Measurements from ENCODE around the gene ARHGAP33. TPM values are rescaled to one million over a fixed set of nuclear protein-coding genes. Genes with fewer than 3 reads are reported as not detected.

ARHGAP33 gene
- total and polyA plus RNA-seq, 2 experiments from 2014 or later: 11.6 to 22.1 TPM

DNA sequence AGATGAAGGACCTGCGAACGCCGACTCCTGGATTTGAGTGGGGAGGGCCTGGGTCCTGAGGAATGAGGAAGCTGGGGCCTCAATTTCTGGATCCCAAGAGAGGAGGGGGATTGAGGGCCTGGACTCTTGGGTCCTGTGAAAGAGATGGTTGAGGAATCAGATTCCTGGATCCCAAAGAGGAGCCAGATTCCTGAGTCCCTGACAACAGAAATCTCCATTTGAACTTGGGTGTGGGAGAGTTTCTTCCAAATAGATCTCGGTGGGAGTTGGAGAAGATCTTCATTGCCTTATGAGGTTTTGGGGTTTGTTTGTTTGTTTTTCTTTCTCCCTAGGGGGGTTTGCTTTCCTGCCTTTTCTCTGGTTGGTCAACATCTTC is 29.3 kb upstream of the ARHGAP33 start:
- Histone ChIP-seq H3K27ac (ENCODE audit: low read depth) (no peak overlapping the region; the same call in 1 of the 2 replicates), H3K36me3 (ENCODE audit: insufficient read depth) (no peaks in the 10 kb centered on the region), H3K4me2 (peak overlapping the region; percentile 79), H3K27me3 (ENCODE audit: insufficient read depth) (no peaks in the 10 kb centered on the region), H3K4me1 (ENCODE audit: insufficient read depth) (peaks cover 20% of the 10 kb centered on the region), H2AFZ (no peak overlapping the region), H3K4me3 (peak overlapping the region; percentile 76), H3K79me2 (replicated peaks; ENCODE audit: insufficient read depth) (peaks cover 14% of the 10 kb centered on the region), H3K9me2 (ENCODE audit: insufficient read depth) (no peaks in the 10 kb centered on the region), H3F3A (replicated peaks; ENCODE audit: low read depth) (peaks cover 10% of the 10 kb centered on the region), H4K20me1 (replicated peaks; ENCODE audit: insufficient read depth) (no peaks in the 10 kb centered on the region)
- H3K4me1 Mint-ChIP-seq: peaks cover 25% of the 10 kb centered on the region
- H3K9me3 Mint-ChIP-seq: no peaks in the 10 kb centered on the region; the same call in 1 of the 3 replicates
- peaks cover 5% of the 10 kb centered on the region for H3K27me3 Mint-ChIP-seq (ENCODE audit: insufficient read depth, low read depth, poor library complexity)
- peak overlapping the region; percentile 97 for H3K4me3 Mint-ChIP-seq
- TF ChIP-seq CREB1 (CRISPR knock-in tag; IDR thresholded peaks at IDR 0.05; ENCODE audit: low read depth): no peak
- TF ChIP-seq ZNF114 (CRISPR knock-in tag; IDR thresholded peaks at IDR 0.05): no peak
- TF ChIP-seq EZH2phosphoT487 (IDR thresholded peaks at IDR 0.05; ENCODE audit: unreplicated experiment): no peak
- TF ChIP-seq ETS1 (IDR thresholded peaks at IDR 0.05): no peak
- no peak for TF ChIP-seq STAT1 (IDR thresholded peaks at IDR 0.05; ENCODE audit: unreplicated experiment)
- TF ChIP-seq EZH2 (IDR thresholded peaks at IDR 0.05; ENCODE audit: low read depth, unreplicated experiment): no peak
- no peak for TF ChIP-seq ZNF462 (CRISPR knock-in tag; IDR thresholded peaks at IDR 0.05)
- no peak for TF ChIP-seq POLR2AphosphoS5 (IDR thresholded peaks at IDR 0.05; ENCODE audit: low read depth)
- TF ChIP-seq, protein P1, sequence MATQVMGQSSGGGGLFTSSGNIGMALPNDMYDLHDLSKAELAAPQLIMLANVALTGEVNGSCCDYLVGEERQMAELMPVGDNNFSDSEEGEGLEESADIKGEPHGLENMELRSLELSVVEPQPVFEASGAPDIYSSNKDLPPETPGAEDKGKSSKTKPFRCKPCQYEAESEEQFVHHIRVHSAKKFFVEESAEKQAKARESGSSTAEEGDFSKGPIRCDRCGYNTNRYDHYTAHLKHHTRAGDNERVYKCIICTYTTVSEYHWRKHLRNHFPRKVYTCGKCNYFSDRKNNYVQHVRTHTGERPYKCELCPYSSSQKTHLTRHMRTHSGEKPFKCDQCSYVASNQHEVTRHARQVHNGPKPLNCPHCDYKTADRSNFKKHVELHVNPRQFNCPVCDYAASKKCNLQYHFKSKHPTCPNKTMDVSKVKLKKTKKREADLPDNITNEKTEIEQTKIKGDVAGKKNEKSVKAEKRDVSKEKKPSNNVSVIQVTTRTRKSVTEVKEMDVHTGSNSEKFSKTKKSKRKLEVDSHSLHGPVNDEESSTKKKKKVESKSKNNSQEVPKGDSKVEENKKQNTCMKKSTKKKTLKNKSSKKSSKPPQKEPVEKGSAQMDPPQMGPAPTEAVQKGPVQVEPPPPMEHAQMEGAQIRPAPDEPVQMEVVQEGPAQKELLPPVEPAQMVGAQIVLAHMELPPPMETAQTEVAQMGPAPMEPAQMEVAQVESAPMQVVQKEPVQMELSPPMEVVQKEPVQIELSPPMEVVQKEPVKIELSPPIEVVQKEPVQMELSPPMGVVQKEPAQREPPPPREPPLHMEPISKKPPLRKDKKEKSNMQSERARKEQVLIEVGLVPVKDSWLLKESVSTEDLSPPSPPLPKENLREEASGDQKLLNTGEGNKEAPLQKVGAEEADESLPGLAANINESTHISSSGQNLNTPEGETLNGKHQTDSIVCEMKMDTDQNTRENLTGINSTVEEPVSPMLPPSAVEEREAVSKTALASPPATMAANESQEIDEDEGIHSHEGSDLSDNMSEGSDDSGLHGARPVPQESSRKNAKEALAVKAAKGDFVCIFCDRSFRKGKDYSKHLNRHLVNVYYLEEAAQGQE (IDR thresholded peaks at IDR 0.05; ENCODE audit: unreplicated experiment): no peak
- TF ChIP-seq JUNB (IDR thresholded peaks at IDR 0.05; ENCODE audit: unreplicated experiment): no peak
- no peak for TF ChIP-seq ZNF331 (CRISPR knock-in tag; IDR thresholded peaks at IDR 0.05; ENCODE audit: low read depth)
- TF ChIP-seq, protein P2, sequence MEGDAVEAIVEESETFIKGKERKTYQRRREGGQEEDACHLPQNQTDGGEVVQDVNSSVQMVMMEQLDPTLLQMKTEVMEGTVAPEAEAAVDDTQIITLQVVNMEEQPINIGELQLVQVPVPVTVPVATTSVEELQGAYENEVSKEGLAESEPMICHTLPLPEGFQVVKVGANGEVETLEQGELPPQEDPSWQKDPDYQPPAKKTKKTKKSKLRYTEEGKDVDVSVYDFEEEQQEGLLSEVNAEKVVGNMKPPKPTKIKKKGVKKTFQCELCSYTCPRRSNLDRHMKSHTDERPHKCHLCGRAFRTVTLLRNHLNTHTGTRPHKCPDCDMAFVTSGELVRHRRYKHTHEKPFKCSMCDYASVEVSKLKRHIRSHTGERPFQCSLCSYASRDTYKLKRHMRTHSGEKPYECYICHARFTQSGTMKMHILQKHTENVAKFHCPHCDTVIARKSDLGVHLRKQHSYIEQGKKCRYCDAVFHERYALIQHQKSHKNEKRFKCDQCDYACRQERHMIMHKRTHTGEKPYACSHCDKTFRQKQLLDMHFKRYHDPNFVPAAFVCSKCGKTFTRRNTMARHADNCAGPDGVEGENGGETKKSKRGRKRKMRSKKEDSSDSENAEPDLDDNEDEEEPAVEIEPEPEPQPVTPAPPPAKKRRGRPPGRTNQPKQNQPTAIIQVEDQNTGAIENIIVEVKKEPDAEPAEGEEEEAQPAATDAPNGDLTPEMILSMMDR (conservative IDR thresholded peaks at IDR 0.05; ENCODE audit: low read depth in 2 of 2): no peak
- no peak for TF ChIP-seq NANOG (IDR thresholded peaks at IDR 0.05; ENCODE audit: borderline replicate concordance)
- peak overlapping the region; percentile 100 for H3K27ac Mint-ChIP-seq
- H3K36me3 Mint-ChIP-seq (ENCODE audit: low read depth): peaks cover 7% of the 10 kb centered on the region
- DNase-seq (ENCODE audit: low spot score): no peak
- no peak for ATAC-seq

All from GM23338 (cell line).